NK-92 (cell line): ENCODE data around the gene DCUN1D1.

ENCODE experiments used
- DNase-seq: peaks from one replicate; lab custom pipeline; 2025; ENCODE audit not compliant: unreplicated experiment; lab: John Stamatoyannopoulos, UW

DCUN1D1 gene

DNA sequence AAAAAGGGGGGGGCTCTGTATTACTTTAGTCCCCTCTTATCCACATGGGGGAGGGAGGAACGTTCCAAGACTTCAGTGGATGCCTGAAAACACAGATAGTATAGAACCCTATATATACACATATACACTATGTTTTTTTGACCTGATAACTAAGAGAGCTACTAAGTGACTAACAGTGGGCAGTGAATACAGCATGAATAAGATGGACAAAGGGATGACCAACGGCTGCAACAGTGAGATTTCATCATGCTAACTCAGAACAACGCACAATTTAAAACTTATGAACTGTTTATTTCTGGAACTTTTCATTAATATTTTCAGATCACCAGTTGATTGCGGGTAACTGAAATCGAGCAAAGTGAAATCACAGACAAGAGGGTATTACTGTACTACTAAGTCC is 7.3 kb downstream of the DCUN1D1 start:
- no peak for DNase-seq

- DNase-seq, result no peak
Measured at GRCh38 chr3:182972387-182972786, 8.0 kb downstream of the DCUN1D1 start.

DNA sequence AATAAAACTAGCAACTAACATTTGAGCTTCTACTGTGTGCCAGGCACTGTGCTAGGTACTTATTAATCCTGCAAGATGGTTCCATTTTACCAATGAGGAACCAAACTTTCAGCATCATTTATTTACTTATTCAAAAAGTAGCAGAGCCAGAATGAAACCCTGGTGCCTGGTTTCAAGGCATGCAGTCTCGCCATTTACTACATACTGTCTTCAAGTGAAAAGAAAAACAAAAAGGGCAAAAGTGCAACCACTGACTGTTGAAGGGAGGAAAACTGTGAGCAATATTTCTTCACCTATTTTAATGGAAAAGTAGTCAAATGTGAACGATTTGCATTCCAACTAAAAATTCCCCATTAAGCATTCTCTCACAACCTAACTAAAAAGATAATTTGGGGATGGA is 8.7 kb downstream of the DCUN1D1 start:
- no peak for DNase-seq

GRCh38 chr3:182970811-182971418 is 9.4 kb downstream of the DCUN1D1 start:
- DNase-seq, result no peak

- no peak for DNase-seq
Measured at GRCh38 chr3:182969853-182970252, 10.5 kb downstream of the DCUN1D1 start.

DNA sequence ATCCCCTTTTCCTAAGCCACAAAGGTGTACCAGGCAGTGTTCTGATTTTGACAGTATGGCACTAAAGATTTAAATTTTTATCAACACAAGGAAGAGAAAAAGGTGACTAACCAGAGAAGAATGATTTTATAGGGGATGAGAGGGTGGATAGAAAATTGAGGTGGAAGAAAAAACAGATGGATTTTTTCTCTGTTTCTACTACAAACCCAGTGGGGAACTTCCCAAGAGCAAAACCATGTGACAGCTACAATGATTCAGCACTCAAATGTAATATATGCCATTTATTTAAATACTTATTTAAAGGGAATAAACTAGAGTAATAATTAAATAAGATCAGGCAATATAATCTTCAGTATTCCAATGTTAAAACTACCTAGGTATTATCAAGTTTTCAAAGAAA is 11.1 kb downstream of the DCUN1D1 start:
- no peak for DNase-seq

- DNase-seq, result no peak
Measured at GRCh38 chr3:182967218-182968204, 12.8 kb downstream of the DCUN1D1 start.

DNA sequence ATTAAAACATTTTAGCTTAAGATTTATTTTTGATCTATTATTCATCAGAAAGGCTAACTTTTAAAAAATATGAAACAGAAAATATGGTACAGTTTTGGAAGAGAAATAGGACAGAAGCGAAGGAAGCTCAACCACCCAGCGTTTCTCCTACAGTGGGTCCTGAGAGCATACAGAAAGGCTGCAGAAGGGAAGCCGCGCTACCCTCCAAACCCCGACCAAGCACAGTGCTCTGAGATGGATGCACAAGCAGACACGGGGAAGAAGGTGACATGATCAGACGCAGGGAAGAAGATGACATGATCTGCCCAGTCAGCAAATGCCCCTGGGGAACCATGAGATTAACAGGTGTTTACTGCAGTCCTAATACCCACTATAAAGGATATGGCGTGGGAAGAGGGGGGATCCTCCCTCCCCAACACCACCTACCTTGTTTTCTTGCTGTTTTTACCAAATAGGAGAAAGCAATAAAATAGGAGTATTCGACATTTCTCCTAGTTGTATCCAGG is 14.4 kb downstream of the DCUN1D1 start:
- no peak for DNase-seq

- DNase-seq, result no peak
Measured at GRCh38 chr3:182964179-182964578, 16.2 kb downstream of the DCUN1D1 start.

- no peak for DNase-seq
Measured at GRCh38 chr3:182962166-182962565, 18.2 kb downstream of the DCUN1D1 start.

DNA sequence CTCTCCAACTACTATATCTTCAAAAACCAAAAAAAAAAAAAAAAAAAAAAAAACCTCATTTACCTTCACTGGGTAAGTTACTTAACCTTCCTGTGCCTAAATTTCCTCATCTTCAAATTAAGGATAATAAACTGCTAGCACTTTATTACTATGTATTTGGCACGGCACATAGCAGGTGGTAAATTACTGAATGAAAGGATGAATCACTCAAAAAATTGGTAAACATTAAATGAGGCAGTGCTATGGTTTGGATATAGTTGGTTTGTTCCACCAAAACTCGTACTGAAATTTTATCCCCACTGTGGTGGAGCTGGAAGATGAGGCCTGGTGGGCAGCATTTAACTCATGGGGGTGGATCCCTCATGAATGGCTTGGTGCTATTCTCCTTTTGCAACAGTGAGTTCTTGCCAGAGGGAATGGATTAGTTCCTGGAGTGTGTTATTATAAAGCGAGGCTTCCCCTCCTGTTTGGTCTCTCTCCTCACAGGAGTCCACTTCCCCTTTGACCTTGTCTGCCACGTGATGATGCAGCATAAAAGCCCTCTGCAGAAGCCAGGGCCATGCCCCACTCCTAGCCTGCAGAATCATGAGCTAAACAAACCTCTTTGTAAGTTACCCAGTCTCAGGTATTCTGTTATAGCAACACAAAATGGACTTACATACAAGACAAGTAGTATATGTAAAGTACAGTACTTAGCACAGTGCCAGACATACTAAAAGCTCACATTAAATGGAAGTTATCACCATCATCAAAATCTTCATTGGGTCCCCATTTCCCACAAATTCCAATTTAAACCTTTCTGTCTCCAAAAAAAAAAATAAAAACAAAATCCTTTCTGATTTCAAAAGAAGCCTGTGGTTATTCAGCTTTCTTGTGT is 20.6 kb downstream of the DCUN1D1 start:
- DNase-seq, result no peak

- DNase-seq, result no peak
Measured at GRCh38 chr3:182957676-182958266, 22.6 kb downstream of the DCUN1D1 start.

DNA sequence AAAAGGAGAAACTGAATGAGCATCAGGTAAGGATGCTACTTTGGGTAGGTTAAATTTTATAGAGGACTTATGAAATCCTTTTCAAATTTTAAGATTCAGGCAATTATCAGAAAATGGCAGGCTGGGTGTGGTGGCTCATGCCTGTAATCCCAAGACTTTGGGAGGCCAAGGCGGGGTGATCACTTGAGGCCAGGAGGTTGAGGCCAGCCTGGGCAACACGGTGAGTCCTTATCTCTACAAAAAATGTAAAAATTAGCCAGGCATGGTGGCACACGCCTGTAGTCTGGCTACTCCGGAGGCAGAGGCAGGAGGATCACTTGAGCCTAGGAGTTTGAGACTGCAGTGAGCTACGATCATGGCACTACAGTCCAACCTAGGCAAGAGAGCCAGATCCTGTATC is 23.1 kb downstream of the DCUN1D1 start:
- no peak for DNase-seq

GRCh38 chr3:182954553-182955235 is 25.6 kb downstream of the DCUN1D1 start:
- no peak for DNase-seq

DNA sequence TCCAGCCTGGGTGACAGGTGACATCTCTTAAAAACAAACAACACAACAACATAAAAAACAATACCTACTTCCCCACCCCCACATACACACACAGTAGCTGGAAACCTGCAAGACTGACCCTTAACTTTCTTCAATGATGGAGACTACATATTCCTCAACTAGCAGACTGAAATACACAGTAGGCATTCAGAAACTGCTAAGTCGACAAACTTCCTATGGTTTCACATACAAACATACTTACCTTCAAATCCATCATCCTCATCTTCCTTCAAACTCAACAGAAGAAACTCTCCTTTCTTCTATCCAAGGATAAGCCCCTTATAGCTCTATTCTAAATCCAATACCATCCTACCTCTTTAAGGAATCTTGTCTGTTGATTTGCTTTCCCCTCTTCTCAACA is 30.6 kb downstream of the DCUN1D1 start:
- no peak for DNase-seq

DNA sequence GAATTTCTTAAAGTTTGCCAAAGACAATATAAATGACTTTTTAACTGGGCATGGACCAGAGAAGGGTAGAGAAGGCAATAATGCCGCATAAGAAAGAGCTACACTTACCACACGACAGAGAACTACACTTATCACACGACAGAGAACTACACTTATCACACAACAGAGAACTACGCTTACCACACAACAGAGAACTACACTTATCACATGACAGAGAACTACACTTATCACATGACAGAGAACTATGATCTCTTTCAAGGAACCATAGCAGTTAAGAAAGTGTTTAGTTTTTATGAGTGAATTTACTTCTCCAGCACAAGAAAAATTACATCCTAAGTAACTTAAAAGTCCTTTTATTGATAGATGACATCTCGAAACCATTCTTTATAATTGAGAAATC is 32.0 kb downstream of the DCUN1D1 start:
- no peak for DNase-seq

- DNase-seq, result no peak
Measured at GRCh38 chr3:182947888-182948287, 32.5 kb downstream of the DCUN1D1 start.

GRCh38 chr3:182941719-182942118 is 38.6 kb downstream of the DCUN1D1 start:
- no peak for DNase-seq

DNA sequence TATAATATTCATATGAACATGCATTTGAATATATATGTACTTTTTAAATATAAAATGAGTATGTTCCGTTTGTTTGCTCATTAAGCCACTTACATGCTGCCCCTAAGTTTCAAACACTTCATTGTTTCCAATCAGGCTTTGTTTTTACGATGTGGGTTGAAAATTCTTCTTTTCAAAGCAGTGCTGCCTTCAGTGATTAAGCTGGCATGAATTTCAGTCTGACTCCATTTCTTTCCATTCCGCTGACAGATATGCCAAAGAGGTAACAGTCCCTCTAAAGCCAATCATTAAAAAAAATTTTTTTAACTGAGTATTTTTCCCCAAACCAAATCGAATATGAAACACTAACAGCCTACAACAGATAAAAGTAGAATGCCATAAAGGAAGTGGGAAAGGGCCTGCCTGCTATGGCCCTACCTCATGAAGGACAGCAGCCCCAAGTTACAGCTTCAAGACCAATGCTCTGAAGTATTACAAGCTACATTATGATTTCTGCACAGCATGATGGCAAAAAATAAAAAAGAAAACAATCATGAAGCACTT is 40.0 kb downstream of the DCUN1D1 start:
- DNase-seq, result no peak
